Coronary artery (tissue), 2 donors: ENCODE data around the gene LST1.
"Not testable (repeated sequence)": the region's sequence is repeated elsewhere in the genome, so short reads cannot be mapped to it uniquely, and the experiment has no call there.

Experiments
- DNase-seq: peaks from one replicate; pipeline ENCODE4 v3.0.0-alpha.2; 2017; ENCODE audit warnings: low spot score
- H3K27ac ChIP-seq, 2 donors: fragments of 200-600 bp; sonication (generic); one replicate each; pipeline ENCODE4 v1.5.1; 2016 to 2019
- H3K4me3 ChIP-seq: fragments of 200-600 bp; sonication (generic); 2 replicates; pipeline ENCODE4 v1.5.1; 2016; ENCODE audit warnings: mild to moderate bottlenecking, moderate library complexity
- TF ChIP-seq, protein P1 (sequence below): fragments of 200-600 bp; sonication (generic); IDR thresholded peaks from one replicate; pipeline ENCODE4 v1.5.1; 2019; ENCODE audit warnings: antibody characterized with exemption

Gene LST1

DNA sequence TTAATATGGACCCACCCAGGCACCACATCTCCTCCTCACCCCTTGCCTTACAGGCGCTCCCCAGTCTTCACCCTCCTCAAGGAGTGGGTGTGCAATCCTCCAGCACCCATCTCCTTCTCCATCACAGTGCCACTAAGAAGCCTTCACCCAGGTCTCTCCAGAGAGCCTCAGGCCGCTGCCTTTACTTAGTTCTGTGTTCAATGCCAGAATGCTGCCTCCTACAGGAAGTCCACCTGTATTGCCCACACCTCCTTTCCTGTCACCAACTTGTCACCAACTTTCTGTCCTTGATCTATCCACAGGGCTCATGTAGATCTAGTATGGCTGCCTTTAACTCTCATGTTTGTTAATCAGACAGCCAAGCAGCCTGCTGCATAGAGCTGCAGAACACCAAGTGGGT lies 586 bp upstream of the LST1 start:
- no peak for DNase-seq
- TF ChIP-seq, protein P1, sequence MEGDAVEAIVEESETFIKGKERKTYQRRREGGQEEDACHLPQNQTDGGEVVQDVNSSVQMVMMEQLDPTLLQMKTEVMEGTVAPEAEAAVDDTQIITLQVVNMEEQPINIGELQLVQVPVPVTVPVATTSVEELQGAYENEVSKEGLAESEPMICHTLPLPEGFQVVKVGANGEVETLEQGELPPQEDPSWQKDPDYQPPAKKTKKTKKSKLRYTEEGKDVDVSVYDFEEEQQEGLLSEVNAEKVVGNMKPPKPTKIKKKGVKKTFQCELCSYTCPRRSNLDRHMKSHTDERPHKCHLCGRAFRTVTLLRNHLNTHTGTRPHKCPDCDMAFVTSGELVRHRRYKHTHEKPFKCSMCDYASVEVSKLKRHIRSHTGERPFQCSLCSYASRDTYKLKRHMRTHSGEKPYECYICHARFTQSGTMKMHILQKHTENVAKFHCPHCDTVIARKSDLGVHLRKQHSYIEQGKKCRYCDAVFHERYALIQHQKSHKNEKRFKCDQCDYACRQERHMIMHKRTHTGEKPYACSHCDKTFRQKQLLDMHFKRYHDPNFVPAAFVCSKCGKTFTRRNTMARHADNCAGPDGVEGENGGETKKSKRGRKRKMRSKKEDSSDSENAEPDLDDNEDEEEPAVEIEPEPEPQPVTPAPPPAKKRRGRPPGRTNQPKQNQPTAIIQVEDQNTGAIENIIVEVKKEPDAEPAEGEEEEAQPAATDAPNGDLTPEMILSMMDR = no peak
- H3K27ac ChIP-seq = peak overlapping the region in 1 of 2 donors; percentile 60
- H3K4me3 ChIP-seq = no peak overlapping the region

DNA sequence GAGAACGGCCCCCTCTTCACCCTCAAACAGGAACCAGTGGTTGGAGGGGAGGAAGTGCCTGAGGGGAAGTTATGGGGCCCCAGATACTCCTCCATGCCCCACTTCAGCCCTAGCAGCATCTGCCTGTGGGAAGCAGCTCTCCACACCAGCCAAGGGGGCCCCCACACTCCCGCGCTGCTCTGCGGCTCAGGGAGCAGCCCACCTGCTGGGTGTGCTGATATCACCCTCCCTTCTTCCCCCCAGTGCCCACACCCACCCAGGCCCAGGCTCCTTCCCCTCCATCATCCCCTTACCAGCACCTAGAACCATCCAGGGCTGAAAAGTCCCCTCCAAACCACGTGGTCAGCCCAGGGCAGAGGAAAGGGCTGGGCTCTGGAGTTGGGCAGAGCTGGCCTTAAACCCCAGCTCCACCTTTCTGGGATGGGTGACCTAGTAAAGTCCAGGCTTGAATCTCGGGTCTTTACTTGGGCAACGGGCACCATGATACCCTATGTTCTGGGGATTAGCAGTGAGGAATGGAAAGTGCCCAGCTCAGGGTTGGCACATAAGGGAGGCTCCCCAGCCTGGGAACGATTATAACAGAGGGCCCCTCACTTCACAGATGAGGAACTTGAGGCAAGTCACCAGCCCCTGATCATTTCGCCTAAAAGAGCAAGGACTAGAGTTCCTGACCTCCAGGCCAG lies 663 bp downstream of the LST1 start:
- TF ChIP-seq, protein P1 = no peak
- Histone ChIP-seq H3K27ac (peak overlapping the region in 1 of 2 donors; percentile 63), H3K4me3 (no peak overlapping the region)
- no peak for DNase-seq

DNA sequence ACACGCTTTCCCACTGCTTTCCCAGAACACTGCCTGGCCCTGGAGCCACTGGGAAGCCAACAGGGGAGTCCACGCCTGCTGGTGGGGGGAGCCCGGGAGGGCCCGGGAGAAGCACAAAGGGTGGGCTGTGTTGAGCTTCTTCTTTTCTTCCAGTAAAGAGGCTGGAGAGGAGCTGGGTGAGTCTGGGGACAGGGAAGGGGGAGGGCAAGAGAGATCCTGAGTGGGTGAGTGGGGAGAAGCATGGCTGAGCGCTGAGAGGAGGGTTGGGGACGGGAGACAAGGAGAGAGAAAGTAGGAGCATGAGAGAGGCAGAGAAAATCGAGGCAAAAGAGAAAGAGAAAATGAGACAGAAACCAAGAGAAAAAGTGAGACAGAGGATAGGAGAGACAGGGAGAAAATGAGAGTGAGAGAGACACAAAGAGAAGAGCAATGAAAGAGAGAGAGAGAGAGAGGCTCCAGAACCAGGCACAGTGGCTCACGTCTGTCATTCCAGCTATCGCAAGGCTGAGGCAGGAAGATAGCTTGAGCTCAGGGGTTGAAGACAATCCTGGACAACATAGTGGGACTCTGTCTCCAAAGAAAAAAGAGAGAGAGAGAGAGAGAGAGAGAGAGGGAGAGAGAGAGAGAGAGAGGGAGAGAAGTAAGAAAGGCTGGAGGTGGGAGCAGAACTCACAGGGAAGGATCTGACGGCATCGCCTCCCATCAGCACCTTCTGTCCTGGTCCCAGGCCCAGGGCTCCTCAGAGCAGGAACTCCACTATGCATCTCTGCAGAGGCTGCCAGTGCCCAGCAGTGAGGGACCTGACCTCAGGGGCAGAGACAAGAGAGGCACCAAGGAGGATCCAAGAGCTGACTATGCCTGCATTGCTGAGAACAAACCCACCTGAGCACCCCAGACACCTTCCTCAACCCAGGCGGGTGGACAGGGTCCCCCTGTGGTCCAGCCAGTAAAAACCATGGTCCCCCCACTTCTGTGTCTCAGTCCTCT lies 2.0 kb downstream of the LST1 start:
- no peak for DNase-seq

DNA sequence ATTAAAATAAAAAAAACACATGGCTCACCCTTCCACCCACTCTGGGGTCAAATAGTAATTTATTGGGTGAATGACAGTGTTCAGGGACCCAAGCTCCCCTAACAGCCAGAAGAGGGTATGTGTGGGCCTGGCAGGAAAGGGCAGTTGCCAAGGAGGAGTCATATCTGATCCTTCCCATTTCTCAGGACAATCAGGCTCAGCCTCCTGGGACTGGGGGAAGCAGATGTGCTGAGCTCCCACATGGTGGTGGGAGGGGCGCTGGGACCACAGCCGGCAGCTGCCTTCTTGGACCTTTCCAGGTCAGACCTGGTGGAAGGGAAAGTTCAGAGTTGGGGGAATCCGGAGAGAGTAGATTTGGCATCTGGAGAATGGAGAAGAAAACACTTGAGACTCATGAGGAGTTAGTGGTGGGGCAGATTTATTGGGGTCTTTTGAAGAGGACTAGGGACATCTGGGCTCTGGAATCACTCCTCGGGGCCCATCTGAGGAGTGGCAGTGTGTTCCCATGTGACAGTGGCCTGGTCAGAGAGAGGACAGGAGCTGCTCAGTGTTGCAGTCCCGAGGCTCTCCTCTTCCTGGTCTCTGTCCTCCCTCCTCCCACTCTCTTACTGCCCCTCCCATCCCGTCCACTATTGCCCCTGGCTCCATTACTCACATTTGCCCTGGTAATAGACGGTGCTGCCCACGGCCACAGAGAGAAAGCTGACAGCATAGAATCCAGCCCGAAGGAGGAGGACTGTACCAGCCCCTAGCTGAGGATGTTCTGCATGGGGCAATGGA lies 3.0 kb downstream of the LST1 start:
- TF ChIP-seq, protein P1 = no peak
- no peak for DNase-seq
- Histone ChIP-seq H3K27ac (no peak overlapping the region), H3K4me3 (no peak overlapping the region)

More for the DNA sequence above, 2.0 kb downstream of the LST1 start:
- TF ChIP-seq, protein P1 = no peak
- H3K27ac ChIP-seq = no peak overlapping the region
- H3K4me3 ChIP-seq = no peak overlapping the region

DNA sequence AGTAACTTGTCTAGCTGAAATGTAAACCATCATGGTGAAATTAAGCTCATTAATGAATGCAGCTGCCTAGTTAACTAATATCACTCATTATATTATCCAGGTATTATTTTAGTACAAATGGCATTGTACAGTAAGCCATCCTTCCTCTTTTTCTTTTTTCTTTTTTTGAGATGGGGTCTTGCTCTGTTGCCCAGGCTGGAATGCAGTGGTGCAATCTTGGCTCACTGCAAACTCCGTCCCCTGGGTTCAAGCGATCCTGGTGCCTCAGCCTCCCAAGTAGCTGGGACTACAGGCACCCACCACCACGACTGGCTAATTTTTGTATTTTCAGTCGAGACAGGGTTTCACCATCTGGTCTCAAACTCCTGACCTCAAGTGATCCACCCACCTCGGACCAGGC lies 4.6 kb downstream of the LST1 start:
- H3K27ac ChIP-seq, DNase-seq: not testable (repeated sequence)

DNA sequence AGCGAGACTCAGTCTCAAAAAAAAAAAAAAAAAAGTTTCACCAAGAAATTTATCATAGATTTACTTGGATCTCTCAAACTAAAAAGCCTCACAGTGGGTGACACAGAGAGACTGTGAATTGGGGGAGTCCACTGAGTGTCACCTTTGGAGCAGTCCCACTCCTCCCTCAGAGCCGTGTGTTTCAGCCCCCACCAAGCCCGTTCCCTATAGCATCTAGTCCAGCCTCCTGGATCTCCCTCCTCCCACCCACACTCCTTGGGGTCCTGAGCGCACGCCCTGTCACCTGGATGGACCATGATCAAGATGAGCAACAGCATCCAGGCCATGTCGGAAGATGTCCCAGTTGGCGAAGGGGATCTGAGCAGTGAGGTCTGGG lies 6.3 kb downstream of the LST1 start:
- Histone ChIP-seq H3K27ac (no peak overlapping the region), H3K4me3 (no peak overlapping the region)
- no peak for DNase-seq
- TF ChIP-seq, protein P1 = no peak

More for the DNA sequence above, 4.6 kb downstream of the LST1 start:
- H3K4me3 ChIP-seq = not testable (repeated sequence)

DNA sequence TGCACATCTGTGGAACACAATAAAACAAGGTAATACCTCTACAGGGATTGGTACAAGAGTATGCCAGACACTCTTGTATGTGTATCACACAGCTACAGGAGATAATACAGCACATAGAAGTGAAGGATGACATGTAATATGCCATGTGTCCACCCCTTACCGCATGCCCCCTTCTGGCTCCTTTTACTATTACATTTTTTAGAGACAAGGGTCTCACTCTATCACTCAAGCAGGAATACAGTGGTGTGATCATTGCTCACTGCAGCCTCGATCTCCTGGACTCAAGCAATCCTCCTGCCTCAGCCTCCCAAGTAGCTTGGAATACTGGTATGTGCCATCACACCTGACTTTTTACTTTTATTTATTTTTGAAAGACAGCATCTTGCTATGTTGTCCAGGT lies 10.9 kb downstream of the LST1 start:
- no peak overlapping the region for H3K4me3 ChIP-seq
- no peak overlapping the region for H3K27ac ChIP-seq
- DNase-seq = no peak
- TF ChIP-seq, protein P1 = no peak
